Measurements from ENCODE around the gene GSG1. TPM values are rescaled to one million over a fixed set of nuclear protein-coding genes. Genes with fewer than 3 reads are reported as not detected.
A peak's percentile ranks its signal among the peaks of the same experiment; 100 is the strongest.

The GSG1 gene
- total and polyA plus RNA-seq, 11 donors, result not detected

DNA sequence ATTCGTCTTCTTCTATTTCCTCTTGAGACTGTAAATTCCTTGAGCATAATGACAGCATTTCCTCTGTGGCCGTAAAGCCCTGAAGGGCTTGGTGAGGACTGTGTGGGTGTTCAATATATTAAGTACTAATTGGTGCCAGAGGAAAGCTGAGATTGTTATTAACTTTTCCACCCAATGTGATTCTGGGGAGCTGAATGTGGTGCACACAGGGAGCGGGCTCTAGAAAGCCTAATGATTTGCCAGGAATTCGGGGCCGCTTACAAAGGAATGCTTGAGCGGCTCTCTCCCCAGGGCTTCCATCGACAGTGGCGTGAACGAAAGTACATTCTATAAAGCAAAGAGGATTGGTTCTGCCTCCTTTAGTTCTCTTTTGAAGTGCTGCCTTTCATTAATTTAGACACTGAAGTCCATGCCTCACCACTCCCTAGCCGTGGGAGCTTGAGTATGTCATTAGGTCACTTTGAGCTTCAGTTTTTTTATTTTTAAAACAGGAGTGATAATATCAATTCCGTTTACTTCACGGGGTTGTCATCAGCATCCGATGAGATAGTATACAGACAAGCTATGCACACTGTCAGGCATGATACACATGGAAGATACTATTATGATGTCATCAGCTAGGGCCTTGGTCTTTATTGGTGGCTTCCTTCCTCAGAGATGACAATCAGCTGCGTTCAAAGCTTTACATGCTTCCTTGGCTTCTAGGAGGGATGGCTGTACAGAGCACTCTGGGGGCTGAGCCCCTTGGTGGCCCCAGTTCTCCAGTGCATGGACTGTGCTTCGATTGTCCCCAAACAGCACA lies 11.0 kb upstream of the GSG1 start:
- Histone ChIP-seq H3K4me1 (peaks cover 0 to 37% (median 18%) of the 10 kb centered on the region in 12 donors), H3K27ac (peak overlapping the region in 2 of 12 donors; percentile 9 to 13), H3K4me3 (peak overlapping the region in 2 of 12 donors; percentile 14 to 17), H3K36me3 (no peaks in the 10 kb centered on the region), H3K27me3 (no peaks in the 10 kb centered on the region), H3K9me3 (peaks cover 0 to 7% (median 0%) of the 10 kb centered on the region in 12 donors)
- peak in 3 of 4 donors; percentile 16 to 44 (median 32) for ATAC-seq
- DNase-seq, result no peak
- intact Hi-C loops (cut with DNase I), result loop anchor here in 2 of 10 donors (5.0 kb wide), 1 partner anchor 83 kb away; the partner anchor contains the start of gene EMP1 (in 2 of the 2)
- no peak for TF ChIP-seq POLR2A (IDR thresholded peaks at IDR 0.05)
- 44 to 57% (median 55%) methylated on average over 15 of the region's 15 CpGs for WGBS, 4 donors

DNA sequence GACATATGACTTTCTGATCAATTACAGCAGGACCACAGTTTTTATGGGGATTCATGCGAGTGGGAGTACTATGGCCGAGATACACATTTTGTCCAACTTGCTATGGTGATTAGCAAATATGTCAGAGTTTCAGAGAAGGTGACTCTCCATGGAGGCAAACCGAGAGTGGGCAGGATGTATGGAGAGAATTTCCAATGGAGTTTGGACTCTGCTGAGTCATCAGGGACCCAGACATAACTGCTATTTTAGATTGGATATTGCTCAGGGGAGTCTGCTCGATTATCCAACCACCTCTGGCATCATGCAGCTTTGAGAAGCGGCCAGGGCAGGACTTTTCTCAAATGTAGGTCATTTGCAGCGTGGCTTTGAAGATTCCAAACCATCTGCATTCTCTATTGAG lies 9.5 kb upstream of the GSG1 start:
- no peak for DNase-seq
- H3K27me3 ChIP-seq, result no peaks in the 10 kb centered on the region
- WGBS, 4 donors, result 94 to 95% (median 95%) methylated on average over 6 of the region's 6 CpGs
- peaks cover 0 to 14% (median 0%) of the 10 kb centered on the region in 12 donors for H3K9me3 ChIP-seq
- no peak for ATAC-seq
- no peak for TF ChIP-seq POLR2A (IDR thresholded peaks at IDR 0.05)
- TF ChIP-seq, protein P1, sequence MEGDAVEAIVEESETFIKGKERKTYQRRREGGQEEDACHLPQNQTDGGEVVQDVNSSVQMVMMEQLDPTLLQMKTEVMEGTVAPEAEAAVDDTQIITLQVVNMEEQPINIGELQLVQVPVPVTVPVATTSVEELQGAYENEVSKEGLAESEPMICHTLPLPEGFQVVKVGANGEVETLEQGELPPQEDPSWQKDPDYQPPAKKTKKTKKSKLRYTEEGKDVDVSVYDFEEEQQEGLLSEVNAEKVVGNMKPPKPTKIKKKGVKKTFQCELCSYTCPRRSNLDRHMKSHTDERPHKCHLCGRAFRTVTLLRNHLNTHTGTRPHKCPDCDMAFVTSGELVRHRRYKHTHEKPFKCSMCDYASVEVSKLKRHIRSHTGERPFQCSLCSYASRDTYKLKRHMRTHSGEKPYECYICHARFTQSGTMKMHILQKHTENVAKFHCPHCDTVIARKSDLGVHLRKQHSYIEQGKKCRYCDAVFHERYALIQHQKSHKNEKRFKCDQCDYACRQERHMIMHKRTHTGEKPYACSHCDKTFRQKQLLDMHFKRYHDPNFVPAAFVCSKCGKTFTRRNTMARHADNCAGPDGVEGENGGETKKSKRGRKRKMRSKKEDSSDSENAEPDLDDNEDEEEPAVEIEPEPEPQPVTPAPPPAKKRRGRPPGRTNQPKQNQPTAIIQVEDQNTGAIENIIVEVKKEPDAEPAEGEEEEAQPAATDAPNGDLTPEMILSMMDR (IDR thresholded peaks at IDR 0.05), result no peak
- no peak overlapping the region for H3K27ac ChIP-seq
- intact Hi-C loops (cut with DNase I), result no loop called here
- no peaks in the 10 kb centered on the region for H3K36me3 ChIP-seq
- no peak overlapping the region for H3K4me3 ChIP-seq
- H3K4me1 ChIP-seq, result peaks cover 0 to 35% (median 18%) of the 10 kb centered on the region in 12 donors

DNA sequence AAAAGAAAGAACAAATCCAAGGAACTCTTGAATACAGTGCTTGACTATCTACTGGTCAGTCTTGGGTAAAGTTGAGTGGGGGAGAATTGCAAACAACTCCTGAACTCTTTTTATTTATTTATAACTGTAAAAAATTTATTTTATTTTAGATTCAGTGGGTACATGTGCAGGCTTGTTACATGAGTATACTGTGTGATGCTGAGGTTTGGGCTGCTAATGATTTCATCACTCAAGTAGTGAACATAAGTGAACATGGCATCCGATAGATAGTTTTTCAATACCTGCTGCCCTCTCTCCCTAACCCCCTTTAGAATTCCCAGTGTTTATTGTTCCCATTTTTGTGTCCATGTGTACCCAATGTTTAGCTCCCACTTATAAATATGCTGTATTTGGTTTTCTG lies 3.2 kb upstream of the GSG1 start:
- TF ChIP-seq, protein P1 (IDR thresholded peaks at IDR 0.05), result no peak
- TF ChIP-seq POLR2A (IDR thresholded peaks at IDR 0.05), result no peak
- H3K36me3 ChIP-seq, result no peaks in the 10 kb centered on the region
- H3K4me3 ChIP-seq, result no peak overlapping the region
- ATAC-seq (no peak), DNase-seq (no peak)
- H3K27me3 ChIP-seq, result no peaks in the 10 kb centered on the region
- peaks cover 0 to 16% (median 8%) of the 10 kb centered on the region in 12 donors for H3K4me1 ChIP-seq
- 96 to 100% (median 97%) methylated on average over 1 of the region's 1 CpG for WGBS, 4 donors
- peaks cover 0 to 9% (median 0%) of the 10 kb centered on the region in 12 donors for H3K9me3 ChIP-seq
- intact Hi-C loops (cut with DNase I), result loop anchor here in 1 of 10 donors (10.0 kb wide), 1 partner anchor 322 kb away; the partner anchor contains the start of gene APOLD1
- no peak overlapping the region for H3K27ac ChIP-seq

DNA sequence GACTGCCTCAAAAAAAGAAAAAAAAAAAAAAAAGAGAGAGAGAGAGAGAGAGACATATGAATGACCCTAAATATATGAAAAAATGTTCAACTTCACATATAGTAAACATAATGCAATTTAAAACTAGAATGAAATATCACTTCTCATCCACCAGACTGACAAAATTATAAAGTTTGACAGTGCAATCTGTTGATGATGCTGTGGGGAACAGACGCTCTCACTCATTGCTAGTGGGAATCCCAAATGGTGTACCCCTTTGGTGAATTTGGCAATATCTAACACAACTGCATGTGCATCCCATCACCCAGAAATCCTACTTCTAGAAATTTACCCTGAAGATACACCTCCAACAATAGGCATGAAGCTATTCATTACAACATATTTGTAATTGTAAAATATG lies 2.3 kb upstream of the GSG1 start:
- no peak for DNase-seq
- Histone ChIP-seq H3K27me3 (no peaks in the 10 kb centered on the region), H3K4me3 (no peak overlapping the region), H3K36me3 (no peaks in the 10 kb centered on the region), H3K9me3 (peaks cover 0 to 8% (median 0%) of the 10 kb centered on the region in 12 donors), H3K27ac (no peak overlapping the region), H3K4me1 (peaks cover 0 to 20% (median 14%) of the 10 kb centered on the region in 12 donors)
- no peak for TF ChIP-seq POLR2A (IDR thresholded peaks at IDR 0.05)
- TF ChIP-seq, protein P1 (IDR thresholded peaks at IDR 0.05), result no peak
- 92 to 98% (median 93%) methylated on average over 1 of the region's 1 CpG for WGBS, 4 donors
- intact Hi-C loops (cut with DNase I), result loop anchor here in 1 of 10 donors (10.0 kb wide), 1 partner anchor 321 kb away; the partner anchor contains the start of gene APOLD1
- ATAC-seq, result no peak

Data from heart left ventricle (tissue), 16 donors.